HG02943 (cell line): ENCODE data around the gene OGFOD1.
"Not testable (repeated sequence)": the region's sequence is repeated elsewhere in the genome, so short reads cannot be mapped to it uniquely, and the experiment has no call there.

Source experiments
- ATAC-seq: cut with Tn5 transposase; IDR thresholded peaks from one replicate; pipeline ENCODE4 v1.9.1; 2021; ENCODE audit warnings: mild to moderate bottlenecking, low read depth, moderate library complexity; ENCODE audit not compliant: unreplicated experiment

OGFOD1 gene

DNA sequence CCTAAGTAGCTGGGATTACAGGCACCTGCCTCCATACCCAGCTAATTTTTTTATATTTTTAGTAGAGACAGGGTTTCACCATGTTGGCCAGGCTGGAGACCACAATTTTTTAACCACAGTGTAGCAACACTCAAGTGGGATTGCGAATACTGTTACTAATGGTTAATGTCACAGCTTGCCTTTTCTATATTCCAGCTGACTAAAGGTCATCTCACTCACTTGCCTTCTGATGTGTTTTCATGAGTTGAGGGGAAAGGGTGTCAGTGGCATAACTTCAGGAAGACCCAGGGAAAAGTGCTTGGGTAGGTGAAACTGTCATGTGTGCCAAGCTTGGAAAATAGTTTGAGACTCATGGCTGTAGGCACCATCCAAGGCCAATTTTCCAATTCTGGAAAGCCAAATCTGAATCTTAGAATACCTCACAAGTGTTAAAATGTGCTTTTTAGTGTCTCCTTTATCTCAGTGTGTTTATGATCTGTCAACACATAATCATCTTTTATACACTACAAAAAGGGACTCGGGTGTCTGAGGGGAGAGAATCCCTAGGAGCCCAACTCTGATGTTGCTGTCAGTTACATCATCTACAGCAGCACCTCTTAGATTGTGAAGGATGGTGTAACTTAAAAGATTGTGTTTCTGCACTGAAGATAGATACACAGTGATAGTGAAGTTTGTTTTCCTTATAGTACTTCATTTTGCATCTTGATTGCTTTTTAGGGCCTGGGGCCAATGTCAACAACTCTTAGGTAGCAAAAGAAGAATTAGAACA, 27.1 kb downstream of the OGFOD1 start:
- ATAC-seq, result no peak

GRCh38 chr16:56479469-56479868, 28.1 kb downstream of the OGFOD1 start:
- ATAC-seq, result no peak

GRCh38 chr16:56480776-56481467, 29.6 kb downstream of the OGFOD1 start:
- ATAC-seq, result no peak

DNA sequence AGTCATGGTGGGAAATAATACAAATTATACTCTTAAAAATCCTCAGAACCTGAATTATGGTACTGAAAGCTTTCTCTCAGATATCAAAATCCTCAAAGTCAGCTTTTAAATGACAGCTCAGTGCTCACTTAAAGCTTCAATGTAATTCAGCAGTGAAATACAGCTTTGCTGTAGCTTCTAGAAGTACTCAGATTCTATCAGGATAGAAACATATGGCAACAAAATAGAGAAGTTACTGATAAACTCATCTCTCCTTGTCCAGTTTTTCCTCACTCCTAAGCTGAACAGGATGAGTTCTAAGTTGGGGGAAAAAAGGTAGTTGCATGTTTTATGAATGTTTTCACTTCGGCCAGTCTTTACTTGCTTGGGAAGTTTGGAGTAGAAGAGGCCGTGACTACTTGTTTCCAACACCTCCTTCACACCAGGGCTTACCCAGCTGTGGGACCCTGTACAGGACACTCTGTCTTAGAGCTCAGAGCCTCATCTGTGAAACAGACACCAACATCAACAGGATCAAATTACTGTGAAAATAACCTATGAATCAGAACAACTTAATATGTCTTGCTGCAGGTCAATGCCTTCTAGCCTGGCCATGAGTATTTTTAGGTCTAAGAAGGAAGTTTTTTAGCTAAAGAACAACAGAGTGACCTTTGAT, 30.2 kb downstream of the OGFOD1 start:
- ATAC-seq, result no peak

DNA sequence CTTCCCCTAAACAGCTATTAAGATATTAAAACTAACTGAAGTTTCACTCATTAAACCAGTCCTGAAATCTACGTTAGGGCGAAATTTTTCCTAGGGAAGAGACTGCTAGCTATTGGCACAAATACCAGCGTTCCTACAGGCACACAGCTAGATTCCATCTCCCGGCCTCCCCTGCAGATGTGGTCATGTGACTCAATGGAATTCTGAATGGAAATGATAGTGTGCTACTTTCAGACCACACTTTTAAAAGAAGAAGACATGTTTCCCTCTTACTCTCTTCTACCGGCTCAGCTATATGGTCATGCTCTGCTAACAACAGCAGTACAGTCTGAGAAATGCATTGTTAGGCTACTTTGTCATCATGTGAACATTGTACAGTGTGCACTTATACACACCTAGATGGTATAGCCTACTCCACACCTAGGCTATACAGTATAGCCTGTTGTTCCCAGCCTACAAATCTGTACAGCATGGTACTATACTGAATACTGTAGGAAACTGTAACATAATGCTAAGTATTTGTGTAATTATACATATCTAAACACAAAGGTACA, 31.4 kb downstream of the OGFOD1 start:
- no peak for ATAC-seq

DNA sequence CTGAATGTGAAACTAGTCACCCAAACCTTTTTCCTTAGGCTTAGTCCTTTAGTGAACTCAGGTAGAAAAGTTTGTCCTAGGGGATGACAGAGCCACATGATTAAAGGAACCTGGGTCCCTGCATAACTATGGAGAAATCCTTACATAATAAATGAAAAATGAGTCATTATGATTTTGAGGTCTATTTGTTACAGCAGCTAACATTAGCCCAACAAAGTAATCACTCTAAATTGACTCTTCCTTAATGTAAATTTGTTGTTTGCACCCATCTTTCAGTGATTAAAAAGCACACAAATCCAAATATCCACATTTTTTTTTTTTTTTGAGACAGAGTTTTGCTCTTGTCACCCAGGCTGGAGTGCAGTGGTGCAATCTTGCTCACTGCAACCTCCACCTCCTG, 32.0 kb downstream of the OGFOD1 start:
- no peak for ATAC-seq

GRCh38 chr16:56488035-56488434, 36.7 kb downstream of the OGFOD1 start:
- ATAC-seq, result no peak

GRCh38 chr16:56488868-56489267, 37.5 kb downstream of the OGFOD1 start:
- not testable (repeated sequence) for ATAC-seq

GRCh38 chr16:56491657-56492261, 40.4 kb downstream of the OGFOD1 start:
- no peak for ATAC-seq

DNA sequence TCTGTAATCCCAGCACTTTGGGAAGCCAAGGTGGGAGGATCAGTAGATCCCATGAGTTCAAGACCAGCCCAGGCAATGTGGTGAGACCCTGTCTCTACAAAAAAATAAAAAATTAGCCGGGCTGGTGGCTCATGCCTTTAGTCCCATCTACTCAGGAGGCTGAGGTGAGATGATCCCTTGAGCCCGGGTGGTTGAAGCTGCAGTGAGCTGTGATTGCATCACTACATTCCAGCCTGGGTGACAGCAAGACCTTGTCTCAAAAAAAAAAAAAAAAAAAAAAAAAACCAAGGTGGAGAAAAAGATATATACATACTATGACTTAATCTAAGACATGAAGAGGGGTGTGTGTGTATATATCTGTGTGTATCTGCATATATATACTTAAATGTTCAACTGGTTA, 41.8 kb downstream of the OGFOD1 start:
- no peak for ATAC-seq

GRCh38 chr16:56493815-56494214, 42.5 kb downstream of the OGFOD1 start:
- ATAC-seq, result no peak

GRCh38 chr16:56505181-56505580, 53.8 kb downstream of the OGFOD1 start:
- ATAC-seq, result no peak

DNA sequence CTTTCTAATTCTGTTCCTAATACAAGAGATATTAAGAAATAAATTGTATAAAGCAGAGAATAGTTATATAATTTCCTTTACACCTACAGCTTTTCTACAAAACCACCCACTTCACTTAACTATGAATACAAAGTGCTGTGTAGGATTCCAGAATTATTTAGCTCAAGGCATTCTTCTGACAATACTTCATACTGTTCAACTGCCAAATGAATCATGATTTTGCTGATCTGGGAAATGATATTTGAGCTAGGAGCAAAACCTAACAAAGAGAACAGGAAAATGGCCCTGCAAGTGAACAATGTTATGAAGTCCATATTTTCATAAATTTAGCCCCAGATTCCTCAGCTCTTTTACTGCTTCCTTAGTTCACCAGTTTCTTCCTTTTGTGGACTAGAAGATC, 55.6 kb downstream of the OGFOD1 start:
- ATAC-seq, result no peak

DNA sequence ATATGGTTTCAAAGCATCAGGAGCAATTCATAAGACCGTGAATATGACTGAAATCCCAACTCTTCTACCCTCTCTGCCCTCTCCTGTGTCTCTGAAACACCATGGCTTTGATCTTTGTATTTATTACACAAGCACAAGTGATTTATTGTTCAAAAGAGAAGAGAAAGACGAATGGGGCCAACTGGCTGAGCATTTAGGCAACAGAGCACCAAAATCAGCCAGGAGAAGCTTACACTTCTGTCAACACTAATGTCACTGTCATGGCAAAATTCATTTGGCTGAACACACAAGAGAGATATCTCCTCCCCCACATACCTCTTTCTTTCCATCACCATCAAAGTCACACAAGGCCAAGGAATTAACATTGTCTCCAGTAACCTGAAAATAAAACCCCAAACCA, 59.2 kb downstream of the OGFOD1 start:
- ATAC-seq, result no peak

DNA sequence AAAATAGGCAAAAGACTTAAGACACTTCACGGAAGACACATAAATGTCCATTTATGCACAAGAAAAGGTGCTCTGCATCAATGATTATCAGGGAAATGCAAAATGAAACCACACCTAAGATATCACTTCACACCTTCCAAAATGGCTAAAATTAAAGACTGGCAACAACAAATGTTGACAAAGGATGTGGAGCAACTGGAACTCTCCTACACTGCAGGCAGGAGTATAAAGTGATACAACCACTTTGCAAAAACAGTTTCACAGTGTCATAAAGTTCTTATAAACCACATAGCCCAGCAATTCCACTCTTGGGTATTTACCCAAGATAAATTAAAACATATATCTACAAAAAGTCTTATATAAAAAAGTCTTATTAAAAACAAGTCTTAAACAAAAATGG, 60.7 kb downstream of the OGFOD1 start:
- ATAC-seq, result no peak

- ATAC-seq, result no peak
Measured at GRCh38 chr16:56513091-56513490, 61.7 kb downstream of the OGFOD1 start.

GRCh38 chr16:56513972-56514371, 62.6 kb downstream of the OGFOD1 start:
- no peak for ATAC-seq

DNA sequence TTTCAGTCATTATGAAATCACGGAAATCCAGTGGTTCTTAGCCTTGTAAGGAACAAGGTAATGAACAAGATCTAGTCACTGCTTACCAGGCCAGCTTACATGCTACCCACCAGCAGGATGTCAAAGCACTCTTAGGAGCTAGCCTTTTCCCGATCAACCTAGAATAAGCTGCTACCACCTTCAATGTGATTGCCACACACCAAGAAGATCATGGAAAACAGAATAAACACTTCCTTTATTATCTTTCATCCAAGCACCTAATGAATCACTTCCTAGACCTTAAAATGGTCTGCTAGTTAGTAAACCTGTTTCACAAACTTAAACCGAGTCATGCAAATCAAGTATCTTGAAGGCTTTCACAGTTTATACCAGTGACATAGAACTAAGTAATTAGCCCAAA, 63.5 kb downstream of the OGFOD1 start:
- no peak for ATAC-seq

- ATAC-seq, result no peak
Measured at GRCh38 chr16:56515665-56516064, 64.3 kb downstream of the OGFOD1 start.

DNA sequence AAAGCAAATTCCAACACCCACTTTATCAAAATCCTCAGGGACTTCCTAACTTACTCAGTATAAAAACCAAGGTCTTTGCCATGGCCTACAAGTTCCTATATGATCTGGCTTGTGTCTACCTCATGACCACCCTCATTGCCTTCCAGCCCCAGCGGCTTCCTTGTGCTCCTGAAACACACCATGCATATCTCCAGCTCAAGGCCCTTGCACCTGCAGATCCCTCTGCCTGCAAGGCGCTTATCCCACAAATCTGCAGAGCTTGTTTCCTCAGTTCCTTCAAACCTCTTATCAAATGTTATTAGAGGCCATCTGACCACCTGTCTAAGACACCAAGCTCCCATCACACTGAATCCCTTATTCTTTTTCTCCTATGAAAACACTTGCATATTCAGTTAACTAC, 65.9 kb downstream of the OGFOD1 start:
- no peak for ATAC-seq

GRCh38 chr16:56518425-56518824, 67.1 kb downstream of the OGFOD1 start:
- no peak for ATAC-seq
